ENCODE results near the gene AASS.
"Not testable (repeated sequence)": the region's sequence is repeated elsewhere in the genome, so short reads cannot be mapped to it uniquely, and the experiment has no call there.

GRCh38 chr7:122134793-122135192 lies 9.3 kb downstream of the AASS start:
- TF ChIP-seq CTCF, POLR2A (IDR thresholded peaks at IDR 0.05): not testable (repeated sequence)

Measured in prostate gland (tissue), 2 donors.